OCI-LY7 (cell line): ENCODE data around the gene CASP2. TPM values are rescaled to one million over a fixed set of nuclear protein-coding genes. Genes with fewer than 3 reads are reported as not detected.

Experiments
- Bru-seq: library from RNA; stranded (reverse); fragments of 400-500 nt; gene quantifications from one replicate; lab custom pipeline; 2021; lab: Mats Ljungman, UMichigan
- BruChase-seq, 2 experiments: library from RNA; stranded (reverse); fragments of 400-500 nt; gene quantifications; one replicate each; lab custom pipeline; 2021; lab: Mats Ljungman, UMichigan
- BruUV-seq: library from RNA; stranded (reverse); fragments of 400-500 nt; replicated peaks from 2 replicates; lab custom pipeline; 2021; lab: Mats Ljungman, UMichigan
- CTCF ChIA-PET: fragments of 300-600 bp; sonication (Branson Sonifier 250); formaldehyde crosslinking; loops from one replicate; lab custom pipeline; 2022; ENCODE audit warnings: antibody characterized with exemption; ENCODE audit not compliant: unreplicated experiment; lab: Charles Lee
- POLR2A ChIA-PET: fragments of 300-600 bp; sonication (Branson Sonifier 250); formaldehyde crosslinking; loops from one replicate; lab custom pipeline; 2022; ENCODE audit warnings: antibody characterized with exemption; lab: Charles Lee
- DNase-seq: peaks from one replicate; pipeline ENCODE4 v3.0.0-alpha.2; 2015; ENCODE audit warnings: low spot score
- H2AFZ ChIP-seq: fragments of 200-600 bp; sonication (generic), shearing (Covaris generic); 2 replicates; pipeline ENCODE4 v1.6.1; 2014; ENCODE audit warnings: mild to moderate bottlenecking, antibody characterized with exemption, low read length, moderate library complexity
- H3K27ac ChIP-seq: fragments of 200-600 bp; sonication (generic); 2 replicates; pipeline ENCODE4 v1.5.1; 2014; ENCODE audit warnings: mixed run types, low read depth, mild to moderate bottlenecking, moderate library complexity, low read length, inconsistent platforms; ENCODE audit not compliant: poor library complexity, severe bottlenecking
- H3K36me3 ChIP-seq: fragments of 200-600 bp; sonication (generic); 2 replicates; pipeline ENCODE4 v1.6.1; 2014; ENCODE audit warnings: mild to moderate bottlenecking, antibody characterized with exemption, low read length, moderate library complexity, mixed read lengths; ENCODE audit not compliant: insufficient read depth
- H3K4me1 ChIP-seq: fragments of 200-600 bp; sonication (generic); 2 replicates; pipeline ENCODE4 v1.5.1; 2014; ENCODE audit warnings: mild to moderate bottlenecking, low read length; ENCODE audit not compliant: insufficient read depth, poor library complexity, severe bottlenecking
- H3K4me2 ChIP-seq: fragments of 200-600 bp; sonication (generic); 2 replicates; pipeline ENCODE4 v1.6.1; 2014; ENCODE audit warnings: mild to moderate bottlenecking, low read length
- H3K4me3 ChIP-seq: fragments of 200-600 bp; sonication (generic); 2 replicates; pipeline ENCODE4 v1.5.1; 2014; ENCODE audit warnings: mild to moderate bottlenecking, low read depth, low read length; ENCODE audit not compliant: poor library complexity, severe bottlenecking
- H3K79me2 ChIP-seq: fragments of 200-600 bp; sonication (generic); 2 replicates; pipeline ENCODE4 v1.6.1; 2016; ENCODE audit warnings: low read depth, mild to moderate bottlenecking, low read length, moderate library complexity, mixed read lengths; ENCODE audit not compliant: insufficient read depth
- H3K9me2 ChIP-seq: fragments of 200-600 bp; sonication (generic); 2 replicates; pipeline ENCODE4 v1.6.1; 2016; ENCODE audit warnings: mild to moderate bottlenecking, low read length, mixed read lengths; ENCODE audit not compliant: insufficient read depth
- H3K9me3 ChIP-seq: fragments of 200-600 bp; sonication (generic); 2 replicates; pipeline ENCODE4 v1.6.1; 2014; ENCODE audit warnings: mild to moderate bottlenecking, mixed run types, low read length, mixed read lengths
- H4K20me1 ChIP-seq: fragments of 200-600 bp; sonication (generic); 2 replicates; pipeline ENCODE4 v1.6.1; 2014; ENCODE audit warnings: mild to moderate bottlenecking, antibody characterized with exemption, low read length, moderate library complexity, mixed read lengths; ENCODE audit not compliant: insufficient read depth
- EZH2phosphoT487 ChIP-seq: fragments of 200-600 bp; sonication (generic); IDR thresholded peaks from 2 replicates; pipeline ENCODE4 v1.6.1; 2018; ENCODE audit warnings: low read depth, borderline replicate concordance, mild to moderate bottlenecking, mixed run types, antibody characterized with exemption, low read length, moderate library complexity, mixed read lengths
- intact Hi-C: fragments of 100-400 bp; cut with micrococcal nuclease; formaldehyde crosslinking; loops from one replicate; pipeline ENCODE4 v1.10.0; 2022; ENCODE audit not compliant: unreplicated experiment
- long read RNA-seq: library from polyadenylated mRNA; stranded (forward); transcript quantifications from one replicate; pipeline ENCODE4 v2.0.0, GENCODE V29; 2022
- total RNA-seq, 2 experiments: library from RNA; depleted of rRNA in 1 of 2; stranded (reverse); fragments of >200 nt in 1 of 2; shearing (Covaris generic) in 1 of 2; gene quantifications; 2 replicates each; pipeline ENCODE4 v1.2.3, GENCODE V29; 2014 to 2022
- TF ChIP-seq, protein P1 (sequence below): fragments of 200-600 bp; sonication (generic); conservative IDR thresholded peaks from 2 replicates; pipeline ENCODE4 v1.5.1; 2014; ENCODE audit warnings: mild to moderate bottlenecking, antibody characterized with exemption, low read length, moderate library complexity, mixed read lengths

CASP2 gene
- 27.2 and 33.9 TPM in 2 replicates for total RNA-seq (2014; rRNA removed; shearing (Covaris generic))
- total RNA-seq (2022), result 60.5 and 61.6 TPM in 2 replicates
- Bru-seq, nascent RNA, result percentile 93 among the genes with signal in this experiment
- BruChase-seq, experiment 1, labeled RNA remaining after a 6-hour chase, result percentile 91 among the genes with signal in this experiment
- percentile 97 among the genes with signal in this experiment for BruChase-seq, experiment 2, labeled RNA remaining after a 2-hour chase
- long read RNA-seq, full-length matches to known transcripts, result 50 of 79 reads
- long read RNA-seq, partial matches to known transcripts, result 12 of 79 reads
- long read RNA-seq, other reads (novel, unspliced or antisense), result 17 of 79 reads

GRCh38 chr7:143287935-143288826, at the start of gene CASP2:
Gene CASP2 (plus strand): TSS chr7:143288351. CDS start chr7:143288456, 105 bp downstream.
- POLR2A ChIA-PET, result interaction anchor here (0.5 to 1.5 kb wide), 11 partner anchors 8 to 1311 kb away, joined by 3 to 8 read pairs (median 6); partner anchors contain the start of gene GSTK1

GRCh38 chr7:143239813-143240212, 48.3 kb upstream of the CASP2 start:
- H3K27ac ChIP-seq, result no peak overlapping the region
- H3K4me2 ChIP-seq, result no peak overlapping the region
- no peak for TF ChIP-seq EZH2phosphoT487
- TF ChIP-seq, protein P1, sequence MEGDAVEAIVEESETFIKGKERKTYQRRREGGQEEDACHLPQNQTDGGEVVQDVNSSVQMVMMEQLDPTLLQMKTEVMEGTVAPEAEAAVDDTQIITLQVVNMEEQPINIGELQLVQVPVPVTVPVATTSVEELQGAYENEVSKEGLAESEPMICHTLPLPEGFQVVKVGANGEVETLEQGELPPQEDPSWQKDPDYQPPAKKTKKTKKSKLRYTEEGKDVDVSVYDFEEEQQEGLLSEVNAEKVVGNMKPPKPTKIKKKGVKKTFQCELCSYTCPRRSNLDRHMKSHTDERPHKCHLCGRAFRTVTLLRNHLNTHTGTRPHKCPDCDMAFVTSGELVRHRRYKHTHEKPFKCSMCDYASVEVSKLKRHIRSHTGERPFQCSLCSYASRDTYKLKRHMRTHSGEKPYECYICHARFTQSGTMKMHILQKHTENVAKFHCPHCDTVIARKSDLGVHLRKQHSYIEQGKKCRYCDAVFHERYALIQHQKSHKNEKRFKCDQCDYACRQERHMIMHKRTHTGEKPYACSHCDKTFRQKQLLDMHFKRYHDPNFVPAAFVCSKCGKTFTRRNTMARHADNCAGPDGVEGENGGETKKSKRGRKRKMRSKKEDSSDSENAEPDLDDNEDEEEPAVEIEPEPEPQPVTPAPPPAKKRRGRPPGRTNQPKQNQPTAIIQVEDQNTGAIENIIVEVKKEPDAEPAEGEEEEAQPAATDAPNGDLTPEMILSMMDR, result no peak
- H3K36me3 ChIP-seq, result no peaks in the 10 kb centered on the region
- intact Hi-C loops, result loop anchor here (1.0 kb wide), 2 partner anchors 65 to 176 kb away; no protein-coding TSS in a partner anchor
- no peaks in the 10 kb centered on the region for H3K9me2 ChIP-seq
- H3K79me2 ChIP-seq, result no peaks in the 10 kb centered on the region
- no peak overlapping the region for H2AFZ ChIP-seq
- peaks cover 12% of the 10 kb centered on the region; the same call in 1 of the 2 replicates for H3K9me3 ChIP-seq
- no peaks in the 10 kb centered on the region for H4K20me1 ChIP-seq
- ChIA-PET CTCF (interaction anchor here (1.1 to 1.5 kb wide), 5 partner anchors 10 to 176 kb away, joined by 3 to 6 read pairs (median 4); no protein-coding TSS in a partner anchor), POLR2A (interaction anchor here (0.6 to 1.1 kb wide), 5 partner anchors 9 to 379 kb away, joined by 4 to 7 read pairs (median 4); no protein-coding TSS in a partner anchor)
- no peak overlapping the region for H3K4me3 ChIP-seq
- DNase-seq, result no peak
- H3K4me1 ChIP-seq, result no peaks in the 10 kb centered on the region
- no TSS peak for BruUV-seq

More at GRCh38 chr7:143287935-143288826, at the start of gene CASP2:
- BruUV-seq, result no TSS peak
- CTCF ChIA-PET, result interaction anchor here (0.6 kb wide), 1 partner anchor 39 kb away, joined by 3 read pairs; no protein-coding TSS in a partner anchor
- Histone ChIP-seq H3K4me1 (peaks cover 36% of the 10 kb centered on the region), H3K36me3 (peaks cover 47% of the 10 kb centered on the region), H3K4me2 (peak within 1 kb of the TSS; percentile 88), H3K4me3 (peak within 1 kb of the TSS; percentile 95), H3K9me3 (0 out of 2 replicates have a peak, but pooled peaks cover 5% of the 10 kb centered on the region), H4K20me1 (peaks cover 6% of the 10 kb centered on the region; the same call in 1 of the 2 replicates), H3K9me2 (no peaks in the 10 kb centered on the region), H2AFZ (peak within 1 kb of the TSS; percentile 93; the same call in 1 of the 2 replicates), H3K79me2 (peaks cover 33% of the 10 kb centered on the region), H3K27ac (peak within 1 kb of the TSS; percentile 66)
- DNase-seq, result peak; percentile 96
- intact Hi-C loops, result loop anchor here (5.0 kb wide), 2 partner anchors 481 to 1551 kb away; partner anchors contain the start of gene SSBP1
- no peak for TF ChIP-seq EZH2phosphoT487
- TF ChIP-seq, protein P1, result 0 out of 2 replicates have a peak, but pooled peaks have one; percentile 34
